Esophagus mucosa (tissue), 1 donor: ENCODE measurements around the gene STAG1. TPM values are rescaled to one million over a fixed set of nuclear protein-coding genes. Genes with fewer than 3 reads are reported as not detected.

Experiments used
- ATAC-seq: fragments of 200-7000 bp; cut with Tn5 transposase; one replicate; pipeline ENCODE4 v1.9.1; 2020
- total RNA-seq: library from RNA; stranded (reverse); gene quantifications from one replicate; pipeline ENCODE4 v1.2.4, GENCODE V29; 2023
- donor health status: DM: yes; HTN: yes; CAD: no.

STAG1 gene
- total RNA-seq, 1 donor from 2014 or later: 19.3 TPM

DNA sequence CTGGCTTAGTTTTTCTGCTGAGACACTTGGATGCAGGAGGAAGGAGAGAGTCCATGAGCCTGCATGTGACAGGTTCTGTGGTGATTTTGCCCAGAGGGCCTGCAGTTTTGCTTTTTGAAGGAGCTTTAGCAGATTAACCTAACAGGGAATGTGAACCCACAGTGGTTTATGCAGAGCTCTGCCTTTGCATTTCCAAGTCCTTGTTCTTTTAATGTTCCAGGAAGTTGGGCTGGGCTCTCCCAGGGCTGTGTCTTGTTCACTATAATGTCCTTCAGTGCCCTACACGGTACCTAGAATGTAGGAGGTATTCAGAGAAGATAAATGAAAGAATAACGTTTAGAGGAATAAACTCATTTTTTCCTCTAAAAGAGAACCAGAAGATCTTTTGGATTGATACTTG lies 451.7 kb downstream of the STAG1 start:
- no peak for ATAC-seq

DNA sequence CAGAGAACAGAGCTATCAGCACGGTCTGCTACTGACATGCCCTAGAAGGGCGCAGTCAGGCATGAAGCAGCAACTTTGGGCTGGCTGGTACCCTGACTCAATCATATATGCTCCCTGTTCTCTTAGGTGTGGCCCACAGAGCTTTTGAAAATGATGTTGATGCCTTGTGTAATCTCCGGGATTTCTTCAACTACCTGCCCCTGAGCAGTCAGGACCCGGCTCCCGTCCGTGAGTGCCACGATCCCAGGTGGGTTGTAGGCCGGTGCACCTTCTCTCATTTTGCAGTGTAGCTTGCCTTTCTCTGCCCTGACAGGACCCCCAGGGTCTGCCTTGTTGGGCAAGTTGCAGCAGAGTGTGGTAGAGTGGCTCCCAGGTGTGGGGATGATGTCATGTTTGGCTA lies 454.4 kb downstream of the STAG1 start:
- peak; percentile 25 for ATAC-seq

DNA sequence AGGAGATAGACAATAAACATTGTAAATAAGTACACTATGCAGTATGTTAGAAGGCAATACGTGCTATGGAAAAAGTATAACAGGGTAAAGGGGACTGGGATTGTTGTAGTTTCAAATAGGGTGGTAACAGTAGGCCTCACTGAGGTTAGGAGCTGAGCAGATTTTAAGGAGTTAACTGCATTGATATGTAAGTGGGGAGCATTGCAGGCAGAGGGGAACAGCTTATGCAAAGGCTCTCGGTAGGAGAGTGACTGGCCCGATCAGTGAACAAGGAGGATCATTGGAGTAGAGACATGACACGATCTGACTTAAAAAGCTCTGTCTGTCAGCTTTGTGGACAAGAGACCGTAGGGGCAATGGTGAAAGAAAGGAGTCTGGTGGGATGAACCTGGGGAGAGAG lies 455.2 kb downstream of the STAG1 start:
- no peak for ATAC-seq

- ATAC-seq: no peak
Observed at GRCh38 chr3:136294176-136294575, 458.0 kb downstream of the STAG1 start.

- no peak for ATAC-seq
Observed at GRCh38 chr3:136293279-136293678, 458.9 kb downstream of the STAG1 start.

DNA sequence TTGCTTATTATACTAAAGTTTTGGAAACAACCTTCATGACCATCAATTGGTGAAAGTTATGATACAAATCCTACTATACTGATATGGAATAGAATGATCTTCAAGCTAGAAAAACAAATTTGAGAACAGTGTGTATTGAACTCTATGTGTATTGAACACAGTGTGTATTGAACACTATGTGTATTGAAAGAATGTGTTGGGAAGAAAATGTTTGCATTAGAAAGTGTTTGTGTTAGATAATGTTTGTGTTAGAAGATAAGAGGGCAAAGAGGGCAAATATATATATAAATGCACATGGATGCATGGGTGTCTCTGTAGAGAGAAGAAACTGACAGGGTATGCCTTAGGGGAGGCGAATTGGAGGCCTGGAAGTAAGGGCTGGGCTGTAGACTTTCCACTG lies 459.7 kb downstream of the STAG1 start:
- ATAC-seq: no peak

GRCh38 chr3:136291302-136291701 lies 460.9 kb downstream of the STAG1 start:
- ATAC-seq: no peak

Other genes with a start within 250 kb of the STAG1 start
- gene SLC35G2, start 66.7 kb upstream of the STAG1 start, total RNA-seq: 1.0 TPM
- 61.9 TPM for gene NCK1, start 109.8 kb upstream of the STAG1 start, total RNA-seq
- 94.7 TPM for gene IL20RB, start 205.6 kb upstream of the STAG1 start, total RNA-seq